H9 (cell line): ENCODE measurements around the gene PREX1. TPM values are rescaled to one million over a fixed set of nuclear protein-coding genes. Genes with fewer than 3 reads are reported as not detected.

Experiments
- DNase-seq: peaks from one replicate; pipeline ENCODE4 v3.0.0-alpha.2; 2017
- H2AFZ ChIP-seq: one replicate; pipeline ENCODE4 v1.6.1; 2013; ENCODE audit warnings: mild to moderate bottlenecking, low read length, control low read depth, moderate library complexity
- H2AK5ac ChIP-seq: 2 replicates; pipeline ENCODE4 v1.6.1; 2013; ENCODE audit warnings: low read length, control low read depth, mixed read lengths; ENCODE audit not compliant: insufficient read length
- H2BK120ac ChIP-seq: one replicate; pipeline ENCODE4 v1.6.1; 2013; ENCODE audit warnings: low read depth, mild to moderate bottlenecking, low read length, control low read depth, inconsistent platforms; ENCODE audit not compliant: poor library complexity, severe bottlenecking
- H2BK12ac ChIP-seq: 2 replicates; pipeline ENCODE4 v1.6.1; 2013; ENCODE audit warnings: low read length, control low read depth, mixed read lengths, low read depth; ENCODE audit not compliant: insufficient read length
- H2BK15ac ChIP-seq: 2 replicates; pipeline ENCODE4 v1.6.1; 2013; ENCODE audit warnings: low read depth, low read length, control low read depth
- H2BK20ac ChIP-seq: one replicate; pipeline ENCODE4 v1.6.1; 2013; ENCODE audit warnings: low read depth, mild to moderate bottlenecking, low read length, control low read depth, inconsistent platforms; ENCODE audit not compliant: poor library complexity, severe bottlenecking
- H2BK5ac ChIP-seq: 2 replicates; pipeline ENCODE4 v1.6.1; 2013; ENCODE audit warnings: low read length, control low read depth, mixed read lengths; ENCODE audit not compliant: insufficient read length
- H3K14ac ChIP-seq: 2 replicates; pipeline ENCODE4 v1.6.1; 2013; ENCODE audit warnings: low read length, control low read depth; ENCODE audit not compliant: insufficient read depth
- H3K18ac ChIP-seq: 2 replicates; pipeline ENCODE4 v1.6.1; 2013; ENCODE audit warnings: low read depth, mild to moderate bottlenecking, mixed read lengths, low read length, control low read depth; ENCODE audit not compliant: insufficient read length
- H3K23ac ChIP-seq: 2 replicates; pipeline ENCODE4 v1.6.1; 2013; ENCODE audit warnings: low read length, control low read depth, mixed read lengths, low read depth; ENCODE audit not compliant: insufficient read length
- H3K23me2 ChIP-seq: 2 replicates; pipeline ENCODE4 v1.6.1; 2013; ENCODE audit warnings: low read depth, mild to moderate bottlenecking, mixed read lengths, low read length, control low read depth; ENCODE audit not compliant: insufficient read length, poor library complexity, severe bottlenecking
- H3K27ac ChIP-seq: 2 replicates; pipeline ENCODE4 v1.5.1; 2013; ENCODE audit warnings: low read length, control low read depth, mixed read lengths, low read depth; ENCODE audit not compliant: insufficient read length
- H3K27me3 ChIP-seq: 2 replicates; pipeline ENCODE4 v1.6.1; 2013; ENCODE audit warnings: low read length, control low read depth, inconsistent platforms; ENCODE audit not compliant: insufficient read depth
- H3K4ac ChIP-seq: 2 replicates; pipeline ENCODE4 v1.6.1; 2013; ENCODE audit warnings: low read depth, mild to moderate bottlenecking, control low read depth, inconsistent platforms, low read length, moderate library complexity
- H3K4me1 ChIP-seq: 2 replicates; pipeline ENCODE4 v1.6.1; 2013; ENCODE audit warnings: low read length, control low read depth, inconsistent platforms; ENCODE audit not compliant: insufficient read depth
- H3K4me2 ChIP-seq: 2 replicates; pipeline ENCODE4 v1.6.1; 2013; ENCODE audit warnings: low read length, control low read depth, mixed read lengths; ENCODE audit not compliant: insufficient read length, insufficient read depth
- H3K56ac ChIP-seq: 2 replicates; pipeline ENCODE4 v1.6.1; 2013; ENCODE audit warnings: low read depth, mild to moderate bottlenecking, mixed read lengths, low read length, control low read depth; ENCODE audit not compliant: insufficient read length
- H3K79me1 ChIP-seq: 2 replicates; pipeline ENCODE4 v1.6.1; 2013; ENCODE audit warnings: low read depth, mild to moderate bottlenecking, moderate library complexity, low read length, control low read depth, inconsistent platforms; ENCODE audit not compliant: insufficient read depth, poor library complexity, severe bottlenecking
- H3K79me2 ChIP-seq: 2 replicates; pipeline ENCODE4 v1.6.1; 2013; ENCODE audit warnings: low read length, control low read depth, inconsistent platforms; ENCODE audit not compliant: insufficient read depth
- H3K9ac ChIP-seq: 2 replicates; pipeline ENCODE4 v1.6.1; 2013; ENCODE audit warnings: low read length, control low read depth, mixed read lengths; ENCODE audit not compliant: insufficient read length; ENCODE audit errors: extremely low read depth
- H3K9me3 ChIP-seq: one replicate; pipeline ENCODE4 v1.6.1; 2013; ENCODE audit warnings: low read depth, low read length, inconsistent platforms; ENCODE audit not compliant: control insufficient read depth
- H3T11ph ChIP-seq: one replicate; pipeline ENCODE4 v1.6.1; 2013; ENCODE audit warnings: mild to moderate bottlenecking, low read length, control low read depth, inconsistent platforms
- H4K20me1 ChIP-seq: one replicate; pipeline ENCODE4 v1.6.1; 2013; ENCODE audit not compliant: control insufficient read depth, insufficient read length, insufficient read depth
- H4K5ac ChIP-seq: 2 replicates; pipeline ENCODE4 v1.6.1; 2013; ENCODE audit warnings: low read depth, mild to moderate bottlenecking, mixed read lengths, low read length, control low read depth; ENCODE audit not compliant: insufficient read length
- H4K8ac ChIP-seq: replicated peaks from 2 replicates; pipeline ENCODE4 v1.6.1; 2013; ENCODE audit warnings: low read length, control low read depth, mixed read lengths, low read depth; ENCODE audit not compliant: insufficient read length
- H4K91ac ChIP-seq: 2 replicates; pipeline ENCODE4 v1.6.1; 2013; ENCODE audit warnings: low read depth, mild to moderate bottlenecking, moderate library complexity, mixed read lengths, low read length, control low read depth; ENCODE audit not compliant: insufficient read length
- H3K27ac Mint-ChIP-seq, 3 experiments: 2 replicates in 2 of 3; 3 replicates in 1 of 3; pipeline ENCODE4 v1.8.0; 2020 to 2021; ENCODE audit warnings: mixed read lengths in 3 of 3, mild to moderate bottlenecking in 1 of 3, moderate library complexity in 1 of 3
- H3K27me3 Mint-ChIP-seq: 2 replicates; pipeline ENCODE4 v1.8.0; 2021; ENCODE audit warnings: low read depth, mild to moderate bottlenecking, moderate library complexity, mixed read lengths
- H3K36me3 Mint-ChIP-seq, 3 experiments: 2 replicates in 2 of 3; 3 replicates in 1 of 3; pipeline ENCODE4 v1.8.0; 2020 to 2021; ENCODE audit warnings: low read depth in 3 of 3, mixed read lengths in 3 of 3; ENCODE audit not compliant: insufficient read depth in 1 of 3
- H3K4me1 Mint-ChIP-seq, 2 experiments: 2 replicates each; pipeline ENCODE4 v1.8.0; 2020; ENCODE audit warnings: mixed read lengths in 2 of 2
- H3K4me3 Mint-ChIP-seq, 2 experiments: 2 replicates in 1 of 2; 3 replicates in 1 of 2; pipeline ENCODE4 v1.8.0; 2020 to 2021; ENCODE audit warnings: mild to moderate bottlenecking in 2 of 2, mixed read lengths in 2 of 2, moderate library complexity in 1 of 2
- H3K9me3 Mint-ChIP-seq, 2 experiments: 2 replicates in 1 of 2; 3 replicates in 1 of 2; pipeline ENCODE4 v1.8.0; 2020; ENCODE audit warnings: mild to moderate bottlenecking in 2 of 2, mixed read lengths in 2 of 2, moderate library complexity in 1 of 2
- WGBS: extraction: QIAGEN DNeasy Blood & Tissue Kit; methylation state at CpG from one replicate; pipeline ENCODE4 v1.1.7; 2013; ENCODE audit warnings: missing lambda C conversion rate, low lambda C conversion rate, mixed read lengths; ENCODE audit not compliant: insufficient read length; ENCODE audit errors: extremely low coverage; 5-methylcytosine and 5-hydroxymethylcytosine counted together
- total RNA-seq: library from RNA; stranded (reverse); gene quantifications from 2 replicates; pipeline ENCODE4 v1.2.1, GENCODE V29; 2021
- TF ChIP-seq, protein P1 (sequence below): fragments of 200-600 bp; sonication (generic); conservative IDR thresholded peaks from 3 replicates; pipeline ENCODE4 v1.8.0; 2021; ENCODE audit warnings: antibody characterized with exemption, mild to moderate bottlenecking

PREX1 gene
- total RNA-seq, 1 experiment from 2014 or later: 6.6 TPM

DNA sequence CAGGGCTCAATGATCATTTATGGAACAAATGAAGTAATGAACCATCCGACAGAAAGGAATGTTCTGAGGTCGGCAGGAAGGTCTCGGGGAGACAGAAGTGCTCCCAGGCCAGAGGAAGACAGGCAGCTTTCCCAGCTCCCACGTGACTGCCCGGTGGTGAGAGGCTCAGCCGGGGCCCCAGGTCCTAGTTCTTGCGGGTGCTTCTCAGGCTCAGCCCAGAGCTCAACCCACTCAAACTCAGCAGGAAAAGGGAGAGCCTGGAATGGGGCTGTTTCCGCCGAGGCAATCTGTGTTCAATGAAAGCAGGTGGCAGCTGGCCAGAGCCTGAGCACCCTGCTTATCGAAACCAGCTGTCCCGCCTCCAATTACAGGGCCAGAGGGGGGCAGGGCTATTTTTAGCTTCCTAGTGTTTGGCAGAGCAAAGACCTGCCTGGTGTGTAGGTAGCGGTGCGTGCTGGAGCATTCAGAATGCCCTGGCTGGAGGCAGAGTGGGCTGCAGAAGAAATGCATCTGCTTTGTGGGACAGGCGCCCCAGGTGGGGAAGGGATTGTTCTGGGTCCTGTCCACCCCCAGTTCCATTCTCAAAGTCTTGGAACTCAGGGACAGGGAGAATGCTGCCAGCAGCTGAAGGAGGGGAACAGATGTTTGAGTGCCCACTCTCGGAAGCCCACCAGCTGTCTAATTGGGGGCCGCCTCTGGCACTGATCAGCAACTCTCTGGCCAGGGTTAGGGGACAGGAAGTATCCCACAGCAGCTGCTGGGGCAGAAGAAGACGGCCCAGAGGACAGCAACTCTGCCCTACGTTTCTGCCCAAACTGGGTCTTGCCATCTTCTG is 145.1 kb downstream of the PREX1 start:
- no peak overlapping the region for H4K8ac ChIP-seq
- no peak overlapping the region for H4K5ac ChIP-seq
- H3K79me2 ChIP-seq: no peaks in the 10 kb centered on the region
- Mint-ChIP-seq H3K4me1 (peaks cover 16 to 31% of the 10 kb centered on the region in 2 experiments), H3K9me3 (no peaks in the 10 kb centered on the region), H3K27me3 (peaks cover 2% of the 10 kb centered on the region; the same call in 1 of the 2 replicates), H3K4me3 (peak overlapping the region in 1 of 2 experiments; percentile 64; a peak in 2 of 5 replicates), H3K27ac (peak overlapping the region in 1 of 3 experiments; percentile 90; a peak in 3 of 7 replicates), H3K36me3 (no peaks in the 10 kb centered on the region; a peak in 1 of 7 replicates)
- no peak overlapping the region for H2BK20ac ChIP-seq
- H3T11ph ChIP-seq: no peak overlapping the region
- no peaks in the 10 kb centered on the region for H3K79me1 ChIP-seq
- no peaks in the 10 kb centered on the region for H3K27me3 ChIP-seq
- H2AK5ac ChIP-seq: no peak overlapping the region
- H2BK15ac ChIP-seq: no peak overlapping the region
- H3K4ac ChIP-seq: no peak overlapping the region
- H3K56ac ChIP-seq: no peak overlapping the region
- no peak overlapping the region for H3K23ac ChIP-seq
- no peak overlapping the region for H3K9ac ChIP-seq
- no peak overlapping the region for H2BK120ac ChIP-seq
- H4K20me1 ChIP-seq: no peaks in the 10 kb centered on the region
- TF ChIP-seq, protein P1, sequence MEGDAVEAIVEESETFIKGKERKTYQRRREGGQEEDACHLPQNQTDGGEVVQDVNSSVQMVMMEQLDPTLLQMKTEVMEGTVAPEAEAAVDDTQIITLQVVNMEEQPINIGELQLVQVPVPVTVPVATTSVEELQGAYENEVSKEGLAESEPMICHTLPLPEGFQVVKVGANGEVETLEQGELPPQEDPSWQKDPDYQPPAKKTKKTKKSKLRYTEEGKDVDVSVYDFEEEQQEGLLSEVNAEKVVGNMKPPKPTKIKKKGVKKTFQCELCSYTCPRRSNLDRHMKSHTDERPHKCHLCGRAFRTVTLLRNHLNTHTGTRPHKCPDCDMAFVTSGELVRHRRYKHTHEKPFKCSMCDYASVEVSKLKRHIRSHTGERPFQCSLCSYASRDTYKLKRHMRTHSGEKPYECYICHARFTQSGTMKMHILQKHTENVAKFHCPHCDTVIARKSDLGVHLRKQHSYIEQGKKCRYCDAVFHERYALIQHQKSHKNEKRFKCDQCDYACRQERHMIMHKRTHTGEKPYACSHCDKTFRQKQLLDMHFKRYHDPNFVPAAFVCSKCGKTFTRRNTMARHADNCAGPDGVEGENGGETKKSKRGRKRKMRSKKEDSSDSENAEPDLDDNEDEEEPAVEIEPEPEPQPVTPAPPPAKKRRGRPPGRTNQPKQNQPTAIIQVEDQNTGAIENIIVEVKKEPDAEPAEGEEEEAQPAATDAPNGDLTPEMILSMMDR: no peak
- H3K9me3 ChIP-seq: no peaks in the 10 kb centered on the region
- peaks cover 7% of the 10 kb centered on the region; the same call in 1 of the 2 replicates for H3K4me1 ChIP-seq
- H3K14ac ChIP-seq: peak overlapping the region; percentile 35; the same call in 1 of the 2 replicates
- DNase-seq: peak; percentile 76
- peak overlapping the region; percentile 18 for H3K27ac ChIP-seq
- peak overlapping the region; percentile 37 for H3K18ac ChIP-seq
- H4K91ac ChIP-seq: peak overlapping the region; percentile 75
- H3K4me2 ChIP-seq: peak overlapping the region; percentile 2
- WGBS: no CpG with 5 or more reads among the region's 18 CpGs
- H2AFZ ChIP-seq: no peak overlapping the region
- H3K23me2 ChIP-seq: no peaks in the 10 kb centered on the region
- H2BK5ac ChIP-seq: no peak overlapping the region
- H2BK12ac ChIP-seq: no peak overlapping the region
